Muscle layer of duodenum (tissue), 2 donors: ENCODE measurements around the gene WDSUB1.
A peak's percentile ranks its signal among the peaks of the same experiment; 100 is the strongest.

Source experiments
- H3K27ac ChIP-seq: one replicate; pipeline ENCODE4 v1.7.0; 2013; ENCODE audit warnings: mild to moderate bottlenecking, low read length
- H3K27me3 ChIP-seq: one replicate; pipeline ENCODE4 v1.7.0; 2013; ENCODE audit warnings: low read depth, mild to moderate bottlenecking, control low read depth, low read length
- H3K36me3 ChIP-seq, 2 donors: one replicate each; pipeline ENCODE4 v1.7.0; 2013; ENCODE audit warnings: low read length in 2 of 2, control low read depth in 1 of 2, mild to moderate bottlenecking in 1 of 2; ENCODE audit not compliant: insufficient read depth in 2 of 2, control insufficient read depth in 1 of 2
- H3K4me1 ChIP-seq, 2 donors: one replicate each; pipeline ENCODE4 v1.7.0; 2013; ENCODE audit warnings: low read length in 2 of 2, mild to moderate bottlenecking in 2 of 2, control low read depth in 1 of 2, moderate library complexity in 1 of 2; ENCODE audit not compliant: insufficient read depth in 2 of 2, control insufficient read depth in 1 of 2
- H3K4me3 ChIP-seq, 2 donors: one replicate each; pipeline ENCODE4 v1.7.0; 2013; ENCODE audit warnings: low read length in 2 of 2, low read depth in 1 of 2, mild to moderate bottlenecking in 1 of 2
- H3K9me3 ChIP-seq, 2 donors: one replicate each; pipeline ENCODE4 v1.7.0; 2013; ENCODE audit warnings: low read length in 2 of 2, control low read depth in 1 of 2, mild to moderate bottlenecking in 1 of 2; ENCODE audit not compliant: control insufficient read depth in 1 of 2
- donor health status: healthy.

The WDSUB1 gene

DNA sequence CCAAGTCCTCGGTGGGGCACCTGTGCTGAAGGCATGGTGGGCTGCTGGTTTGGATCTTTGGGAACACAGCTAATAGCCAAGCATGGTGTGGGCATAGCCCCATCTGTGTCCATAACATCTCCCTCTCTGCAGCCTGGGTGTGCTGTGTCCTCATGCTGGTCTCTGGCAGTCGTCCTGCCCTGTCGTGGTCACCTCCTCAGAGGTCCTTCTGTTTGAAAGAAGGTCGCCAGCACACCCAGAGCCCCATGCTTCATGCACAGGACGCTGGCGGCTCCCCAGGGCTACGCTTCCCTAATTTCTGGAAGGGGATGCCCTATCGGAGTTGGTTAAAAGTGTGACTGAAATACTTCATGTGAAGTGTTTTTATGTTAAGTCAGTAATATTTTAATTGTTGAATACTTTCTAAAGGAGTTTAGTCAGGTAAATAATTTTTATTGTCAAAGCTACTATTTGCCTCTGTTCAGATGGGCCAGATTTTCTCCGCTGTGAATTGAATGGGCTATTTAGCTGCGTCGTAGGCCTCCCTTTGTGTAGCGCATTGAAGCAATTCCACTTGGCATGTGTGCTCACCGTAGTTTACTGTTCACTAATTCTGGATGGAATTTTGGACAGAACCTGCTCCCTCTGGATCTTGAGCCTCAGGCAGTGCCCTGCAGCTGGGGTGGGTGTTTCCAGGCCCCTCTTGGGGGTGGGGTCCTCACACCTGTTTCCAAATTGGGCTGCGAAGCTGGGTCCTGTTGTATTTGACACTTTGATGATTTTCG, 81.9 kb downstream of the WDSUB1 start:
- no peaks in the 10 kb centered on the region for H3K9me3 ChIP-seq
- no peak overlapping the region for H3K4me3 ChIP-seq
- no peaks in the 10 kb centered on the region for H3K27me3 ChIP-seq
- peaks cover 8 to 17% of the 10 kb centered on the region in 2 donors for H3K4me1 ChIP-seq
- H3K36me3 ChIP-seq = peaks cover 2 to 12% of the 10 kb centered on the region in 2 donors
- H3K27ac ChIP-seq = no peak overlapping the region

DNA sequence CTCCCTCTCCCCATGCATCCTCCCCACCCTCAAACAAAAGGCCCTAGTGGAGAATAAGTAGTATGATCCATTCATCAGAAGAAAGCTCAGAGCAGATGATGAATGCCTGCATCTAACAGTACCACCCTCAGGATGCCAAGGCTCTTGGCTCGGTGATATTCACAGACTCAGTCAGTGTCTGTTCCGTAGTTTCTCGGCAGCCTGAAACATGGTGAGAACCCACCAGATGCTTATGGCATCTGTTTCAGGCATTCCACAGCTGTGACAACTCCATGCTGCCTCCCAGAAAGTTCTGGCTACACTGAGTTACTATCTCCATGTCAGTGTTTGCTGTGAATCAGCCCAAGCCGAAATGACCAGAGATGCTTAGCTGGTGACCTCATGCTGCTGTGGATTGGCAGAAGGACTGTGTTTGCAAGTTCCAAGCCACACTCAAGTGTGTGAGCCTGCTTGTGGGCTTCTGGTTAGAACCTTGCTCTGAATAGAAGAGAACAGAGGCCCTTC, 83.9 kb downstream of the WDSUB1 start:
- peak overlapping the region; percentile 26 for H3K27ac ChIP-seq
- H3K27me3 ChIP-seq = no peaks in the 10 kb centered on the region
- H3K4me3 ChIP-seq = no peak overlapping the region
- no peaks in the 10 kb centered on the region for H3K9me3 ChIP-seq
- H3K36me3 ChIP-seq = peaks cover 18 to 30% of the 10 kb centered on the region in 2 donors
- H3K4me1 ChIP-seq = peaks cover 8 to 11% of the 10 kb centered on the region in 2 donors

DNA sequence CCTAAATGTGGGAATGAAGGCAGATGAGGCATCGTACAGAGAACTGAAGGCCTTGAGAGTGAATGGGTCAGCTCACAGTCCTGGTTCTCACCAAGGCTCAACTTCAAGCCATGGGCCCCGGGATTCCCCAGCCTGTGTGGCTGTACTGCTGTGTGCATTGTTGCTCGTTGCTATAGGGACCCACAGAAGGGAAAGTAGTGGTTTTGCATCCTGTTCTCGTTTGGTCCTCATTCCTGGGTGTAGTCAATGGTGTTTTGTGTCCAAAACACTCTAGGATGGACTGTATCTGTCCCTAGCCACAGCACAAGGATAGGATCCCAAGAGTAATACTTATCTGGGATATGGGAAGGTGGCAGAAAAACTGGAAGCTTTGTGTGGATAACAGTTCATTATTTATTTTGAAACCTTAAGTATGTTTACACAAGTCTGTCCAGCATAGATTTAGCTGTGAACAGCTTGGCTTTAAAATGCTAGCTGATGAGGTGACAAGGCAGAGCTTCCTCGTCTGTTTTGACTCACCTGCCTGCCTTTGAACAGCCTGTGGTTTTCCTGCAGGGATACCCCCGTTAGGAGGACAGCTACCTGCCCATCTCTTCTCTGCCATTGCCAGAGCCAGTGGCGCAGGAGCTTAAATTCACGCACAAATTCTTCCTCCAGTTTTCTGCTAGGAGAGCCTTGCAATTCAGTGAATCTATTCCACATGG, 85.0 kb downstream of the WDSUB1 start:
- H3K4me1 ChIP-seq = peaks cover 8 to 11% of the 10 kb centered on the region in 2 donors
- no peak overlapping the region for H3K4me3 ChIP-seq
- H3K27ac ChIP-seq = peak overlapping the region; percentile 26
- peaks cover 26 to 35% of the 10 kb centered on the region in 2 donors for H3K36me3 ChIP-seq
- no peaks in the 10 kb centered on the region for H3K9me3 ChIP-seq
- no peaks in the 10 kb centered on the region for H3K27me3 ChIP-seq

DNA sequence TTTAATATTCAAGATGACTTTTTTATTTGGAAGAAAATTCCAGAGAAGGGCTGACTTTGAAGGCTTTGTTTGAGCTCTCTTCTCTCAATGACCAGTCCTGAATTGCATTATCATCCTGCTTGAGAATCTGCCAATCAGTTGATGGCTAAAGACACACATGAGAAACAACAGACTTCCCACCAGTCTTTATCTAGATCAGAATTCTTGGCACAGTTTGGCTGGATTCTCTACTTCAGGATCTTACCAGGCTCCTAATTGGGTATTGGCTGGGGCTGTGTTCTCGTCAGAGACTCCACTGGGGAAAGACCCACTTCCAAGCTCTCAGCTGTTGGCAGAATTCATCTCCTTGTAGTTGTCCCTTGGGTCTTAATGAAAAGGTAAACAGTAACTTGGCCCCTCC, 86.0 kb downstream of the WDSUB1 start:
- H3K4me3 ChIP-seq = no peak overlapping the region
- no peaks in the 10 kb centered on the region for H3K27me3 ChIP-seq
- H3K36me3 ChIP-seq = peaks cover 27 to 36% of the 10 kb centered on the region in 2 donors
- peaks cover 8 to 11% of the 10 kb centered on the region in 2 donors for H3K4me1 ChIP-seq
- H3K9me3 ChIP-seq = no peaks in the 10 kb centered on the region
- no peak overlapping the region for H3K27ac ChIP-seq

DNA sequence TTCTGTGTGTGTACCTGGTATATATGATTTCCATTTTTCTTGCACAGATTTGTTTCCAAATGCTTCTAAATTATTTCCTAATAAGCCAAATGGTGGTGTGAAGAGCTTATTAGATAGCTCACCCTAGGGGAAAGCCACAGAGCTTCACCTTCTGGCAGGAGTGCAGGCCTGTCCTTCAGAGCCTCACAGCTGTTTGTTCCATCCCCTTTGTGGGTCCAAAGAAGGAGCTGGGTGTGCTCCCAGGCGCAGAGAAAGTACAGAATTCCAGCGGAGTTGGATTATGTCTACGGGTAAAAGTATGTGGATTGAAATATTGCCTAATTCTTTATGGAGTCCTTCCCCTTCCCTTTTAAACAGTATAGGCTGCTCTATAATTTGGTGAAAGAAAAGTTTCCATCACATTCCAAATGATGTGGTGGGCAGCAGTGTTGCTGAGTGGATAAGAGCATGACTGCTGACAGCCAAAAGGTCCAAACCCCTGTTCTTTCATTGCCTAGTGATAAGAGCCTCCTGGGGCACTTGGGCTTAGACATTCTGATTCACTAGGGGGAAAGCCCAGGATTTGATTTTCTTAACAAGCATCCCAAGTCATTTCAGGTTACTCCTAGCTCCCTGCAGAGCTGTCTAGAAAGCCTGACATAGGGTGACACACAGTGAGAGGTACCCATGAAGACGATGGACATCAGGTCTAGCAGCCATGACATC, 86.6 kb downstream of the WDSUB1 start:
- Histone ChIP-seq H3K4me1 (peaks cover 8 to 11% of the 10 kb centered on the region in 2 donors), H3K4me3 (no peak overlapping the region), H3K27ac (no peak overlapping the region), H3K9me3 (no peaks in the 10 kb centered on the region), H3K27me3 (no peaks in the 10 kb centered on the region), H3K36me3 (peaks cover 25 to 41% of the 10 kb centered on the region in 2 donors)

DNA sequence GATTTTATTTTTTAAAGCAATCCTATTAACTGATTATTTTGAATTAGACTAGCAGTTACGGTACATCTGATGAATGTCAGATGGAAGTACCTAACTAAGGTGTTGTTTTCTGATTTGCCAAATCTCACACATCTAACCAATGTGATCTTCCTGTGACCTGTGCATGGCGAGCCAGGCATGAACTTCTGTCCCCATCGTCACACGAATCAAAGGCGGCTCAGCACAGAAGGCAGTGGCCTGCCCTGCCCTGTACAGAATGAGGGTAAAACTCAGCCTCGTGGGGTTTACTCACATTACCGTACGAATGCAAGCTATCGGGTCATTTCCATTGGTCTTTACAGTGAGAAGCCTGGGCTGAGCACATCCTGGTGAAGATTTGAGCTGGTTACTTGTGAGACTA, 87.3 kb downstream of the WDSUB1 start:
- peaks cover 8 to 11% of the 10 kb centered on the region in 2 donors for H3K4me1 ChIP-seq
- no peaks in the 10 kb centered on the region for H3K9me3 ChIP-seq
- H3K27me3 ChIP-seq = no peaks in the 10 kb centered on the region
- H3K4me3 ChIP-seq = no peak overlapping the region
- no peak overlapping the region for H3K27ac ChIP-seq
- peaks cover 28 to 48% of the 10 kb centered on the region in 2 donors for H3K36me3 ChIP-seq

DNA sequence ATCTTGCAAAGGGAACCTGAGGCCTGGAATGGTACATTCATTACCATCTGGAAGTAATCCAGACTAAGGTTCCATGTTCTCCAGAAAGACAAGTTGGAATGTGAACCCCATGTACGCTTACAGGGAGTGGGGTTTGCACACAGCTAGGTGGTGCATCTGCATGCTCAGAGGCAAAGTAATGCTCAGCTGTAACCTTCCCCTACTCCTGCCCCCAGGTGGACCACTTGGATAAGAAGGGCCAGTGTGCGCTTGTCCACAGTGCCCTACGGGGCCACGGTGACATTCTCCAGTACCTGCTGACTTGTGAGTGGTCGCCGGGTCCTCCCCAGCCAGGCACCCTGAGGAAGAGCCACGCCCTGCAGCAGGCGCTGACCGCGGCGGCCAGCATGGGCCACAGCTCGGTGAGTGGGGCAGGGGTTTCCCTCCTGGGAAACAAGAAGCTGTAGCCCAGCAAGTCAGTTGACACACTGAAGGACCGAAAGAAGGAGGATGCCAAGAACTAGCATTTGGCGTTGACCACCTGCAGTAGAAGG, 90.0 kb downstream of the WDSUB1 start:
- H3K36me3 ChIP-seq = peaks cover 32 to 55% of the 10 kb centered on the region in 2 donors
- H3K27ac ChIP-seq = no peak overlapping the region
- H3K4me3 ChIP-seq = no peak overlapping the region
- H3K27me3 ChIP-seq = no peaks in the 10 kb centered on the region
- H3K4me1 ChIP-seq = peaks cover 1 to 3% of the 10 kb centered on the region in 2 donors
- no peaks in the 10 kb centered on the region for H3K9me3 ChIP-seq

DNA sequence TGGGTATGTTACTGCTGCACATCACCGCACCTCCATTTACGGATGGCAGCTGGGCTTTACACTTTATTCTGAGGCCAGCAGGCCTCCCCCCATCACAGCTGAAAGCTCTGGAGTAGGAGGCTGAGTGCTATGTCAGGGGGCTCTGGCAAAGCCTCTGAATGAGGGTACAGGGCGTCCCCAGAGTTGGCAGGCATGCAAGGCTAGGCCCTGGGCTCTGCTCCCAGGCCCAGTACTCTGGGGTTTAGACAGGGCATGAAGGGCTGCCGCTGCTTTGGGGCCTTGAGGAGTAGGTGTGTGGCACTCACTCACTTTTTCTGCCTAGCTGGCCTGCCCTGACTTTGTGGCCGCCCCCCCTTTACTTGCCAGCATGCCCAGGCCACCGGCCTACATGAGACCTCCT, 90.8 kb downstream of the WDSUB1 start:
- Histone ChIP-seq H3K27ac (no peak overlapping the region), H3K9me3 (no peaks in the 10 kb centered on the region), H3K36me3 (peaks cover 36 to 57% of the 10 kb centered on the region in 2 donors), H3K27me3 (no peaks in the 10 kb centered on the region), H3K4me1 (peaks cover 0 to 3% of the 10 kb centered on the region in 2 donors), H3K4me3 (no peak overlapping the region)

DNA sequence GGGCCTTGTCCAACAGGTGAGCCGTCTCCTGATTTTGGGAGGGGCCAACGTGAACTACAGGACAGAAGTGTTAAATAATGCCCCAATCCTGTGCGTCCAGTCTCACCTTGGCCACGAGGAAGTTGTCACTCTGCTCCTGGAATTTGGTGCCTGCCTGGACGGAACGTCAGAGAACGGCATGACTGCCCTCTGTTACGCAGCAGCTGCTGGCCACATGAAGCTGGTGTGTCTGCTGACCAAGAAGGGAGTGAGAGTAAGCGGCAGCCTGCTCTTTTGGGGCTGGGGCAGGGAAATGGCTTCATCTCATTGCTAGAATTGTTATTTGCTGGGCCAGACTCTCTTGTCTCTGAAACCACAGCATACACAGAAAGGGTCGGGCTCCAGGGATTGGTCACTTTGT, 92.3 kb downstream of the WDSUB1 start:
- Histone ChIP-seq H3K27ac (no peak overlapping the region), H3K36me3 (peaks cover 32 to 54% of the 10 kb centered on the region in 2 donors), H3K9me3 (no peaks in the 10 kb centered on the region), H3K4me3 (no peak overlapping the region), H3K4me1 (no peaks in the 10 kb centered on the region), H3K27me3 (no peaks in the 10 kb centered on the region)

DNA sequence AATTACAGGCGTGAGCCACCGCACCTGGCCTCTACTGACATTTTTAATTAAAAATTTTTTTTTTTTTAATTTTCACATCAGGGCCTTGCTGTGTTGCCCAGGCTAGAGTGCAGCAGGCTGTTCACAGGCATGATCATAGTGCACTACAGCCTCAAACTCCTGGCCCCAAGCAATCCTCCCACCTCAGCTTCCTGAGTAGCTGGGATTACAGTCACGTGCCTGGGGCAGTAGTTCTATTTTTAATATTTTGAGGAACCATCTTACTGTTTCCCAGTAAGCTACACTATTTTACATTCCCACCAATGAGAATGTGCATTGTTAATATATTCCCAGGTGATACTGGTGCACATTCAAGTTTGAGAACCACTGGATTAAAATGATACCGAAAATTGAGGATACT, 92.7 kb downstream of the WDSUB1 start:
- no peaks in the 10 kb centered on the region for H3K9me3 ChIP-seq
- H3K27ac ChIP-seq = no peak overlapping the region
- no peaks in the 10 kb centered on the region for H3K27me3 ChIP-seq
- peaks cover 28 to 54% of the 10 kb centered on the region in 2 donors for H3K36me3 ChIP-seq
- H3K4me1 ChIP-seq = peaks cover 0 to 3% of the 10 kb centered on the region in 2 donors
- H3K4me3 ChIP-seq = no peak overlapping the region
